ENCODE results near the gene SMIM38. TPM values are rescaled to one million over a fixed set of nuclear protein-coding genes. Genes with fewer than 3 reads are reported as not detected.

The SMIM38 gene
- total RNA-seq, 1 donor, result 0.09 TPM

DNA sequence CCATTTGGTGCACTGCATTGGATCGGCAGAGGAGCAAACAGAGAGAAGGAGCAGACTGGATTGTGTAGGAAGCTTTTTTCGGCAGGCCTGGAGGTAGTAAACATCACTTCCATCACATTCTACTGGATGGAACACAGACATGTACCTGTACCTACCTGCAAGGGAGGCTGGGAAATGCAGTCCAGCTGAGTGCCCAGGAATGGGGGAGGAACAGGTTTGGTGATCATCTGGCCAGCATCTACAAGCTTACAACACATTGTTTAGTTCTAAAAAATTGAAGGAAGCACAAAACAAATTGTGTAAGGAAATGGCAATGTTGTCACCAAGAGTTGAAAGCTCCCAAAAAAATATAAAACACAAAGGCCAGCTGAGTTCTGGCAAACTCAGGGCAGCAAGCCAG lies 19.1 kb downstream of the SMIM38 start:
- TF ChIP-seq, protein P1, sequence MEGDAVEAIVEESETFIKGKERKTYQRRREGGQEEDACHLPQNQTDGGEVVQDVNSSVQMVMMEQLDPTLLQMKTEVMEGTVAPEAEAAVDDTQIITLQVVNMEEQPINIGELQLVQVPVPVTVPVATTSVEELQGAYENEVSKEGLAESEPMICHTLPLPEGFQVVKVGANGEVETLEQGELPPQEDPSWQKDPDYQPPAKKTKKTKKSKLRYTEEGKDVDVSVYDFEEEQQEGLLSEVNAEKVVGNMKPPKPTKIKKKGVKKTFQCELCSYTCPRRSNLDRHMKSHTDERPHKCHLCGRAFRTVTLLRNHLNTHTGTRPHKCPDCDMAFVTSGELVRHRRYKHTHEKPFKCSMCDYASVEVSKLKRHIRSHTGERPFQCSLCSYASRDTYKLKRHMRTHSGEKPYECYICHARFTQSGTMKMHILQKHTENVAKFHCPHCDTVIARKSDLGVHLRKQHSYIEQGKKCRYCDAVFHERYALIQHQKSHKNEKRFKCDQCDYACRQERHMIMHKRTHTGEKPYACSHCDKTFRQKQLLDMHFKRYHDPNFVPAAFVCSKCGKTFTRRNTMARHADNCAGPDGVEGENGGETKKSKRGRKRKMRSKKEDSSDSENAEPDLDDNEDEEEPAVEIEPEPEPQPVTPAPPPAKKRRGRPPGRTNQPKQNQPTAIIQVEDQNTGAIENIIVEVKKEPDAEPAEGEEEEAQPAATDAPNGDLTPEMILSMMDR (IDR thresholded peaks at IDR 0.05; ENCODE audit: insufficient read depth, low read length), result no peak
- no peak for DNase-seq (ENCODE audit: low read depth)
- no peak overlapping the region for H3K4me3 ChIP-seq (ENCODE audit: low read depth, low read length)

DNA sequence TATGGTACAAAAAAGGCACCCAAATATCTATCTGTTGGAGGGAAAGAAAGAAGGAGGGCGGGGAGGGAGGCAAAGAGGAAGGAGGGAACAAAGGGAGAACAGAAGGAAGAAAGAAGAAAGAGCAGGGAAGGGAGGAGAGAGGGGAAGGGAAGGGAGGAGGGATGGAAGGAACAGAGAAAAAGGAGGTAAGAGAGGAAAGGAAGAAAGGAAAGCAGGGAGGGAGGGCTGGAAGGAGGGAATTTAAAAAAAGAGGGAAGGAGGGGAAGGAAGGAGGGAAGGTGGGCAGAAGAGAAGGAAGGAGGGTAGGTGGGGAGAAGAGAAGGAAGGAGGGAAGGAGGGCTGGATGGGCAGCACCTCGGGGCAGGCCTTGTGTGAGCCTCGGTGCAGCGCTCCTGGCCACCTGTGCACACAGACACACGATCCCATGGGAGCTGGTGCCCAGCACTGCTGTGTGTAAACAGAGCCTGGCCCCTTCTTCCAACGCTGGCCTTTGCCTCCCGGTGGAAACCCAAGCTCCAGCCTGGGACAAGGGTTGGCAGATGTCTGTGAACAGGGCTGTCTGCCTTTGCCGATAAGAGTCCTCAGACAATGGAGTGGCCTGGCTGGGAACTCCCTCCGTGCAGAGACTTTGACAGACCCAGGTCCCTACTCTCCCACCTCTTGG lies 23.2 kb downstream of the SMIM38 start:
- no peak overlapping the region for H3K4me3 ChIP-seq (ENCODE audit: low read depth, low read length)
- no peak for DNase-seq (ENCODE audit: low read depth)
- TF ChIP-seq, protein P1 (IDR thresholded peaks at IDR 0.05; ENCODE audit: insufficient read depth, low read length), result no peak

DNA sequence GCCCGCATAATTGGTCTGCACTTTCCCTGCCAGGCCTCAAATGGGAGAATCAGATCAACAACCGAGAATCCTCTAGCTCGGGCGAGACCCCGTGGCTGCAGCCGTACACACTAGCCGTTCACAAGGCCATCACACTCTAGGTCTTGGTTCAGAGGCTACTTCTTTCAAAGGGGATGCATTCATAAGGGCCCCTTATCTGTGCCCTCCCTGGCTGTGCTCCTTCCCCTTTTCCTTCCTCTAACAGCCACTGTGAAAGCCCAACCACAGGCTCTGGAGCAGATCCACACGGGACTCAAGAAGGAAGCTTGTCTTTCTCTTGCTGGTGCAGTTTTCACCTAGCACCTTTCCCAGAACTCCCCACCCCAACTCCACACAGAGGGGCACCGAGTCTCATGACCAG lies 24.5 kb downstream of the SMIM38 start:
- H3K4me3 ChIP-seq (ENCODE audit: low read depth, low read length), result no peak overlapping the region
- no peak for DNase-seq (ENCODE audit: low read depth)
- TF ChIP-seq, protein P1 (IDR thresholded peaks at IDR 0.05; ENCODE audit: insufficient read depth, low read length), result no peak

DNA sequence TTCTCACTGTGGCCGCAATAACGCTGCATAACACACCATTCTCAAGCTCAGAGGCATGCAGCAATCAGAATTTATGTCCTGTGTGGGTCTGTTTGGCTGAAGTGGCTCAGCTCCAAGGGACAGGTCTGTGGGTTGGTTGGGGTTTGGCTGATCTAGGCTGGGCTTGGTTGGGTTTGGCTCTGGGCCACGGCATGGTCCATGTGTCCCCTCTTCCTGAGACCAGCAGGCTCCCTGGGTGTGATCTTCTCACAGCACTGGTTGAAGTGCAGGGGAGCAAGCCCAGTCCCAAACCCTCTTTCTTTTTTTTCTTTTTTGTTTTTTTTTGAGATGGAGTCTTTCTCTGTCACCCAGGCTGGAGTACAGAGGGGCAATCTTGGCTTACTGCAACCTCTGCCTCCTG lies 25.0 kb downstream of the SMIM38 start:
- TF ChIP-seq, protein P1 (IDR thresholded peaks at IDR 0.05; ENCODE audit: insufficient read depth, low read length), result no peak
- DNase-seq (ENCODE audit: low read depth), result no peak

DNA sequence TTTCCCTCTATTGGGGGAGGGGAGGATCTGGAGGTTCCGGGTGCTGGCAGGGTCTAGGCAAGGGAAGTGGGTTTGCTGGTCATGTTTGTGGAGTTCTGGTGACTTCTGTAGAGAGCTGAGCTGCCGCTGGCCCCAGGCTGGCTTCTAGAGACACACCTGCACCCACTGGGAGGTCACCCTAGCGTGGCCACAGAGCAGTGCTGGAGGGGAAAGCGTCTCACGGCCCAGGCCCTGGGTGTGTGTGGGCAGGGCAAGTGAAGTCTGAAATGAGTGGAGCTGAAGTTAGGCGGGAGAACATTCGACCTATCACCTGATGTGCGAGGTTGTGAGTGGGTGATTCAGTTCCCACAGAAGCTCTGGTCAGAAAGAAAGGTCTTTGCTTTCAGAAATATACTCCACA lies 27.9 kb downstream of the SMIM38 start:
- H3K4me3 ChIP-seq (ENCODE audit: low read depth, low read length), result no peak overlapping the region
- TF ChIP-seq, protein P1 (IDR thresholded peaks at IDR 0.05; ENCODE audit: insufficient read depth, low read length), result no peak
- DNase-seq (ENCODE audit: low read depth), result no peak

More for the DNA sequence above, 25.0 kb downstream of the SMIM38 start:
- no peak overlapping the region for H3K4me3 ChIP-seq (ENCODE audit: low read depth, low read length)

DNA sequence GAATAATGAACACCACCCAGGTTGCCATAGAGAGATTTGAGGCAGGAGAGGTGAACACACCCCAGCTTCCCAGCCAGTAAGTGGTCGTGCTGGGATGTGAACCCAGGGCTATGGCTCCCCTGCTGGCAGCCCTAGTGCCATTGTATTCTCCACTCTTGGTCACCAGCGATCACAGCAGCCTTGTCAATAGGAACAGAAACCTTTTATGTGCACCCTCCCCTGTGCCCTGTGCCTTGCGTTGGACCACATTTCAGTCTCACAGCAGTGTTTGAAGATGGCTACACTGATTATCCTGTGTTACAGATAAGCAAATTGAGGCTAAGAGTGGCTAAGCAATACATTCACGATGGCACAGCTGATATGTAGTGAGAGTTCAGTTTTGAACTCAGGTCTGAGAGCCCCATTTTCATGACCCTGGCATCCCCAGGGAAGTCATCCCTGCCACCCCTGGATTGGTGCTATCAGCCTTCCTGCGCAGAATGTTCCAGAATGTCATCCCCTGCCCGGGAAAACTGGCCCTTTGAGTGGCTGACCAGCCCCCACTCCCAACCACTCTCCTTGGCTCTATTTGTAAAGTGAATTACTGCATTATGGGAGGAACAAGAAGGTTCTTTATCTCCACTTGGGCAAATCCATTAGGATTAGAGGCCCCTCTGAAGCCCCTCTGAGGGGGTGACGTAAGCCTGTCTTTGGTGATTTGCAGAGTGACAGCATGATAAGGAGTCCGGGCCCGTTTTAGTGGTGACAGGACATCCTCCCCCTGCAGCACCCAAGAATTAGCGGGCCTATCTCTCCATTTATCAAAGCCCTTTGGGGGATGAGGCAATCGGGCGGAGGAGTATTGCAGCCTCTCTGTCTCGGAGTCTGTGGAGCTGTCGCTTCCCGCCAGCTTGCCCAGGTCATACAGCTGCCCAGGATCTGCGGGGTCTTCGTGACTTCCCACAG lies 30.9 kb downstream of the SMIM38 start:
- H3K4me3 ChIP-seq (ENCODE audit: low read depth, low read length), result no peak overlapping the region
- no peak for DNase-seq (ENCODE audit: low read depth)
- TF ChIP-seq, protein P1 (IDR thresholded peaks at IDR 0.05; ENCODE audit: insufficient read depth, low read length), result no peak

All from fibroblast of the aortic adventitia (primary cell).